Kidney (tissue), 14 donors: ENCODE measurements around the gene CAMKMT. TPM values are rescaled to one million over a fixed set of nuclear protein-coding genes. Genes with fewer than 3 reads are reported as not detected.

Experiments used
- DNase-seq, 5 donors: peaks; one replicate each; pipeline ENCODE4 v3.0.0-alpha.2; 2013 to 2020
- FAIRE-seq: peaks from 2 replicates; lab custom pipeline; 2012; peaks lifted over from hg19 to GRCh38; lab: Jason Lieb, UNC
- H3K27ac ChIP-seq, 2 donors: one replicate each; pipeline ENCODE4 v1.7.0; 2013; ENCODE audit warnings: low read depth in 2 of 2, low read length in 2 of 2, inconsistent platforms in 1 of 2
- H3K27me3 ChIP-seq: one replicate; pipeline ENCODE4 v1.7.1; 2013; ENCODE audit warnings: low read length, inconsistent platforms; ENCODE audit not compliant: control insufficient read depth, insufficient read depth
- H3K36me3 ChIP-seq, 3 donors: one replicate each; pipeline versions ENCODE4 v1.7.0 to v1.7.1; 2013; ENCODE audit warnings: low read length in 3 of 3, control low read depth in 1 of 3, inconsistent platforms in 1 of 3; ENCODE audit not compliant: insufficient read depth in 3 of 3, control insufficient read depth in 2 of 3
- H3K4me1 ChIP-seq, 3 donors: one replicate each; pipeline versions ENCODE4 v1.7.0 to v1.7.1; 2013; ENCODE audit warnings: low read length in 3 of 3, inconsistent platforms in 1 of 3, low read depth in 1 of 3; ENCODE audit not compliant: control insufficient read depth in 2 of 3, insufficient read depth in 2 of 3
- H3K4me3 ChIP-seq, 3 donors: one replicate each; pipeline versions ENCODE4 v1.7.0 to v1.8.1; 2013; ENCODE audit warnings: low read length in 3 of 3, control low read depth in 1 of 3, inconsistent platforms in 1 of 3
- H3K9ac ChIP-seq, 3 donors: one replicate each; pipeline versions ENCODE4 v1.7.0 to v1.7.1; 2013; ENCODE audit warnings: low read length in 3 of 3, control low read depth in 1 of 3, inconsistent platforms in 1 of 3
- H3K9me3 ChIP-seq, 3 donors: one replicate each; pipeline versions ENCODE4 v1.7.0 to v1.7.1; 2013; ENCODE audit warnings: low read length in 3 of 3, control low read depth in 1 of 3, inconsistent platforms in 1 of 3; ENCODE audit not compliant: control insufficient read depth in 2 of 3, insufficient read depth in 1 of 3
- CTCF ChIP-seq: IDR thresholded peaks from 3 replicates; pipeline ENCODE4 v1.5.1; 2012; ENCODE audit warnings: mild to moderate bottlenecking, moderate library complexity, borderline replicate concordance; ENCODE audit not compliant: insufficient read depth; ENCODE audit errors: extremely low read depth
- intact Hi-C: fragments of 100-400 bp; cut with DNase I; formaldehyde crosslinking; loops from one replicate; pipeline ENCODE4 v1.11.1; 2022
- polyA plus RNA-seq: library from polyadenylated mRNA; stranded (reverse); fragments of 350-450 nt; fragmentation: Illumina TruSeq; extraction: RNeasy Lipid Tissue Mini Kit (QIAGEN cat#74804); gene quantifications from one replicate; pipeline ENCODE4 v1.2.3, GENCODE V29; 2014; ENCODE audit warnings: low read depth, low replicate concordance; ENCODE audit not compliant: insufficient read depth
- total RNA-seq: library from RNA; stranded (reverse); fragmentation: NEBNext Ultra II Directional; extraction: Animal tissue kit (Norgen Biotek cat#: 25700); gene quantifications from one replicate; pipeline ENCODE4 v1.2.1, GENCODE V29; 2021
- donor health status: control.
- donor health status: control.
- donor health status: control.
- donor health status: control.
- donor health status: control.
- donor health status: DM: yes; HTN: yes; CAD: no.
- donor health status: Normal renal cell carcinoma (clear cell type).

CAMKMT gene
- total and polyA plus RNA-seq, 2 donors from 2014 or later: 9.9 to 14.5 TPM

GRCh38 chr2:44433895-44434294, 72.1 kb downstream of the CAMKMT start:
- H3K27me3 ChIP-seq: no peaks in the 10 kb centered on the region
- FAIRE-seq: no peak
- H3K4me3 ChIP-seq: no peak overlapping the region
- H3K9me3 ChIP-seq: no peaks in the 10 kb centered on the region
- TF ChIP-seq CTCF: no peak
- no peak overlapping the region for H3K27ac ChIP-seq
- H3K4me1 ChIP-seq: no peaks in the 10 kb centered on the region
- DNase-seq: no peak
- H3K9ac ChIP-seq: no peak overlapping the region
- intact Hi-C loops: no loop called here
- H3K36me3 ChIP-seq: no peaks in the 10 kb centered on the region

GRCh38 chr2:44441200-44441599, 79.5 kb downstream of the CAMKMT start:
- no peaks in the 10 kb centered on the region for H3K4me1 ChIP-seq
- no peak overlapping the region for H3K9ac ChIP-seq
- H3K27me3 ChIP-seq: no peaks in the 10 kb centered on the region
- no peaks in the 10 kb centered on the region for H3K36me3 ChIP-seq
- intact Hi-C loops: no loop called here
- TF ChIP-seq CTCF: no peak
- FAIRE-seq (no peak), DNase-seq (no peak)
- no peak overlapping the region for H3K27ac ChIP-seq
- no peak overlapping the region for H3K4me3 ChIP-seq
- no peaks in the 10 kb centered on the region for H3K9me3 ChIP-seq

- H3K27me3 ChIP-seq: no peaks in the 10 kb centered on the region
- FAIRE-seq (no peak), DNase-seq (no peak)
- H3K9ac ChIP-seq: no peak overlapping the region
- no peak overlapping the region for H3K27ac ChIP-seq
- H3K9me3 ChIP-seq: no peaks in the 10 kb centered on the region
- H3K4me1 ChIP-seq: no peaks in the 10 kb centered on the region
- H3K36me3 ChIP-seq: no peaks in the 10 kb centered on the region
- intact Hi-C loops: no loop called here
- H3K4me3 ChIP-seq: no peak overlapping the region
- TF ChIP-seq CTCF: no peak
Observed at GRCh38 chr2:44442019-44442418, 80.3 kb downstream of the CAMKMT start.

- no peaks in the 10 kb centered on the region for H3K4me1 ChIP-seq
- H3K36me3 ChIP-seq: no peaks in the 10 kb centered on the region
- H3K9me3 ChIP-seq: no peaks in the 10 kb centered on the region
- no peak overlapping the region for H3K27ac ChIP-seq
- FAIRE-seq (no peak), DNase-seq (no peak)
- no peaks in the 10 kb centered on the region for H3K27me3 ChIP-seq
- no peak overlapping the region for H3K4me3 ChIP-seq
- H3K9ac ChIP-seq: no peak overlapping the region
- TF ChIP-seq CTCF: no peak
- intact Hi-C loops: no loop called here
Observed at GRCh38 chr2:44443517-44443916, 81.8 kb downstream of the CAMKMT start.
